Keratinocyte (primary cell): ENCODE measurements around the gene GLDN. TPM values are rescaled to one million over a fixed set of nuclear protein-coding genes. Genes with fewer than 3 reads are reported as not detected.

Experiments
- DNase-seq: peaks from one replicate; pipeline ENCODE4 v3.0.0-alpha.2; 2011; ENCODE audit warnings: low read depth, missing footprints, low spot score
- FAIRE-seq: peaks from 2 replicates; lab custom pipeline; 2011; peaks lifted over from hg19 to GRCh38; lab: Jason Lieb, UNC
- H2AFZ ChIP-seq: 2 replicates; pipeline ENCODE4 v1.6.0; 2012; ENCODE audit warnings: low read length, control low read depth, inconsistent platforms; ENCODE audit not compliant: control insufficient read depth
- H3K27ac ChIP-seq: 2 replicates; pipeline ENCODE4 v1.5.1; 2011; ENCODE audit warnings: low read length; ENCODE audit not compliant: control insufficient read depth, insufficient read depth
- H3K27me3 ChIP-seq: 3 replicates; pipeline ENCODE4 v1.6.0; 2011; ENCODE audit warnings: low read length; ENCODE audit not compliant: control insufficient read depth, insufficient read depth; ENCODE audit errors: extremely low read depth
- H3K36me3 ChIP-seq, 2 experiments: 2 replicates in 1 of 2; 3 replicates in 1 of 2; pipeline ENCODE4 v1.5.1; 2011; ENCODE audit warnings: low read length in 2 of 2, mild to moderate bottlenecking in 1 of 2; ENCODE audit not compliant: control insufficient read depth in 2 of 2, insufficient read depth in 2 of 2; ENCODE audit errors: extremely low read depth in 1 of 2
- H3K4me1 ChIP-seq: 3 replicates; pipeline ENCODE4 v1.5.1; 2011; ENCODE audit warnings: low read length; ENCODE audit not compliant: control insufficient read depth, insufficient read depth; ENCODE audit errors: extremely low read depth
- H3K4me2 ChIP-seq: 3 replicates; pipeline ENCODE4 v1.6.0; 2011; ENCODE audit warnings: low read depth, low read length; ENCODE audit not compliant: control insufficient read depth, insufficient read depth; ENCODE audit errors: extremely low read depth
- H3K4me3 ChIP-seq, 3 experiments: fragments of 200-600 bp in 1 of 3; sonication (generic) in 1 of 3; 2 replicates in 2 of 3; 3 replicates in 1 of 3; pipeline ENCODE4 v1.5.1; 2011 to 2016; ENCODE audit warnings: low read length in 3 of 3, mild to moderate bottlenecking in 3 of 3, control low read depth in 2 of 3, inconsistent platforms in 1 of 3, low read depth in 1 of 3, mixed read lengths in 1 of 3, mixed run types in 1 of 3, moderate library complexity in 1 of 3; ENCODE audit not compliant: control insufficient read depth in 2 of 3, insufficient read depth in 2 of 3; ENCODE audit errors: extremely low read depth in 1 of 3
- H3K79me2 ChIP-seq: 2 replicates; pipeline ENCODE4 v1.6.0; 2012; ENCODE audit warnings: low read length; ENCODE audit not compliant: control insufficient read depth, insufficient read depth
- H3K9ac ChIP-seq: 3 replicates; pipeline ENCODE4 v1.6.0; 2011; ENCODE audit warnings: low read length; ENCODE audit not compliant: control insufficient read depth, insufficient read depth; ENCODE audit errors: extremely low read depth
- H3K9me1 ChIP-seq: 3 replicates; pipeline ENCODE4 v1.6.0; 2011; ENCODE audit warnings: low read length; ENCODE audit not compliant: control insufficient read depth, insufficient read depth; ENCODE audit errors: extremely low read depth
- H3K9me3 ChIP-seq: 2 replicates; pipeline ENCODE4 v1.5.1; 2012; ENCODE audit warnings: low read depth, low read length; ENCODE audit not compliant: control insufficient read depth
- H4K20me1 ChIP-seq: 3 replicates; pipeline ENCODE4 v1.6.0; 2011; ENCODE audit warnings: low read length; ENCODE audit not compliant: control insufficient read depth, insufficient read depth; ENCODE audit errors: extremely low read depth
- CTCF ChIP-seq, 3 experiments: IDR thresholded peaks in 1 of 3; conservative IDR thresholded peaks in 1 of 3; optimal IDR thresholded peaks in 1 of 3; 2 replicates in 2 of 3; 3 replicates in 1 of 3; pipeline versions ENCODE3 to v1.5.1; 2011; ENCODE audit warnings: low read length in 3 of 3, mild to moderate bottlenecking in 3 of 3, moderate library complexity in 2 of 3, control low read depth in 1 of 3, inconsistent platforms in 1 of 3; ENCODE audit not compliant: insufficient read depth in 2 of 3; ENCODE audit errors: extremely low read depth in 1 of 3
- EZH2 ChIP-seq: IDR thresholded peaks from one replicate; pipeline ENCODE4 v1.6.1; 2012; ENCODE audit warnings: inconsistent platforms, mild to moderate bottlenecking, low read length, moderate library complexity
- dilution Hi-C: fragments of 300-500 bp; cut with MboI; formaldehyde crosslinking; loops from one replicate; pipeline ENCODE4 v1.7.0; 2020; ENCODE audit warnings: low sequenced_read_pairs; ENCODE audit not compliant: extremely low pct_ligation_motif_present
- polyA plus RNA-seq, 5 experiments: library from polyadenylated mRNA; depleted of rRNA in 3 of 5; stranded (reverse) in 3 of 5; stranded (forward) in 1 of 5; unstranded in 1 of 5; fragments of >200 nt; gene quantifications; 1 replicate in 1 of 5; 2 replicates in 3 of 5; 3 replicates in 1 of 5; pipeline versions ENCODE4 v1.2.1 to v1.2.3, GENCODE V29; 2011 to 2012; ENCODE audit warnings: missing spikeins in 2 of 5, low read depth in 1 of 5, low replicate concordance in 1 of 5

Gene GLDN
- polyA plus RNA-seq, 1 donor (not counting 4 experiments of a cell fraction or from before 2014, with no cell fraction given): 0.09 TPM

GRCh38 chr15:51303462-51303980, 37.9 kb upstream of the GLDN start:
- dilution Hi-C loops: no loop called here
- no peaks in the 10 kb centered on the region for H3K36me3 ChIP-seq

GRCh38 chr15:51307325-51307724, 34.1 kb upstream of the GLDN start:
- H3K27ac ChIP-seq: no peak overlapping the region
- H3K4me1 ChIP-seq: peaks cover under 1% of the 10 kb centered on the region
- H3K9ac ChIP-seq: no peak overlapping the region
- no peaks in the 10 kb centered on the region for H3K36me3 ChIP-seq
- dilution Hi-C loops: no loop called here
- no peaks in the 10 kb centered on the region for H4K20me1 ChIP-seq
- H3K9me3 ChIP-seq: no peaks in the 10 kb centered on the region
- no peaks in the 10 kb centered on the region for H3K9me1 ChIP-seq
- no peak overlapping the region for H3K4me2 ChIP-seq
- H3K4me3 ChIP-seq: no peak overlapping the region
- H2AFZ ChIP-seq: no peak overlapping the region
- no peaks in the 10 kb centered on the region for H3K79me2 ChIP-seq
- no peak for TF ChIP-seq EZH2
- TF ChIP-seq CTCF (optimal IDR thresholded peaks at IDR 0.05 in 1 of 3, IDR thresholded peaks at IDR 0.05 in 1 of 3, conservative IDR thresholded peaks at IDR 0.05 in 1 of 3; ENCODE audit: extremely low read depth in 1 of 3, insufficient read depth in 2 of 3, low read length in 3 of 3): no peak
- no peaks in the 10 kb centered on the region for H3K27me3 ChIP-seq
- no peak for FAIRE-seq
- no peak for DNase-seq

More at GRCh38 chr15:51303462-51303980, 37.9 kb upstream of the GLDN start:
- Histone ChIP-seq H3K4me1 (no peaks in the 10 kb centered on the region), H3K4me2 (no peak overlapping the region), H3K9me1 (no peaks in the 10 kb centered on the region), H3K4me3 (no peak overlapping the region), H3K27ac (no peak overlapping the region), H3K9ac (no peak overlapping the region), H3K27me3 (peaks cover 8% of the 10 kb centered on the region), H2AFZ (no peak overlapping the region), H3K9me3 (no peaks in the 10 kb centered on the region), H4K20me1 (no peaks in the 10 kb centered on the region), H3K79me2 (no peaks in the 10 kb centered on the region)
- DNase-seq (no peak), FAIRE-seq (no peak)
- TF ChIP-seq CTCF (optimal IDR thresholded peaks at IDR 0.05 in 1 of 3, IDR thresholded peaks at IDR 0.05 in 1 of 3, conservative IDR thresholded peaks at IDR 0.05 in 1 of 3; ENCODE audit: extremely low read depth in 1 of 3, insufficient read depth in 2 of 3, low read length in 3 of 3) (no peak), EZH2 (no peak)
